Prostate gland (tissue), 2 donors: ENCODE measurements around the gene BAMBI. TPM values are rescaled to one million over a fixed set of nuclear protein-coding genes. Genes with fewer than 3 reads are reported as not detected.

Source experiments
- DNase-seq: peaks from one replicate; pipeline ENCODE4 v3.0.0-alpha.2; 2019; ENCODE audit warnings: low spot score
- H3K27ac ChIP-seq, 2 donors: fragments of 200-600 bp; sonication (generic); 2 replicates each; pipeline ENCODE4 v1.5.1; 2017 to 2019
- H3K27me3 ChIP-seq: fragments of 200-600 bp; sonication (generic); replicated peaks from 2 replicates; pipeline ENCODE4 v1.5.1; 2019; ENCODE audit not compliant: insufficient read depth
- H3K36me3 ChIP-seq, 2 donors: fragments of 200-600 bp; sonication (generic); 1 replicate in 1 of 2; 2 replicates in 1 of 2; pipeline versions ENCODE4 v1.5.1 to v1.8.1; 2017 to 2019
- H3K4me1 ChIP-seq: fragments of 200-600 bp; sonication (generic); replicated peaks from 2 replicates; pipeline ENCODE4 v1.5.1; 2019
- H3K4me3 ChIP-seq, 2 donors: fragments of 200-600 bp; sonication (generic); 2 replicates each; pipeline ENCODE4 v1.5.1; 2017 to 2019
- H3K9me3 ChIP-seq: fragments of 200-600 bp; sonication (generic); 2 replicates; pipeline ENCODE4 v1.5.1; 2017
- POLR2A ChIP-seq: fragments of 450-650 bp; IDR thresholded peaks from one replicate; pipeline ENCODE4 v1.6.1; 2016; ENCODE audit warnings: antibody characterized with exemption, mild to moderate bottlenecking
- POLR2AphosphoS5 ChIP-seq: sonication (generic); formaldehyde crosslinking; IDR thresholded peaks from one replicate; pipeline ENCODE4 v1.6.1; 2017; ENCODE audit warnings: antibody characterized with exemption
- WGBS: methylation state at CpG from one replicate; pipeline ENCODE4 v1.1.5; 2018; 5-methylcytosine and 5-hydroxymethylcytosine counted together
- intact Hi-C: fragments of 100-400 bp; cut with DNase I; formaldehyde crosslinking; loops from one replicate; pipeline ENCODE4 v1.14.2; 2022
- total RNA-seq, 2 donors: library from RNA; depleted of rRNA; stranded (reverse); fragments of >200 nt; gene quantifications; one replicate each; pipeline ENCODE4 v1.1.0, GENCODE V29; 2016
- TF ChIP-seq, protein P1 (sequence below), 4 experiments: fragments of 200-600 bp in 2 of 4; fragments of 450-650 bp in 2 of 4; sonication (generic) in 2 of 4; IDR thresholded peaks; 1 replicate in 3 of 4; 2 replicates in 1 of 4; pipeline ENCODE4 v1.5.1; 2016 to 2019; ENCODE audit warnings: antibody characterized with exemption in 4 of 4, mild to moderate bottlenecking in 2 of 4, moderate library complexity in 2 of 4

The BAMBI gene
- total RNA-seq, 2 donors from 2014 or later: 3.1 to 58.9 TPM

GRCh38 chr10:28698075-28698474 is 20.8 kb downstream of the BAMBI start:
- Histone ChIP-seq H3K4me1 (no peaks in the 10 kb centered on the region), H3K27ac (no peak overlapping the region), H3K4me3 (no peak overlapping the region), H3K36me3 (no peaks in the 10 kb centered on the region), H3K27me3 (no peaks in the 10 kb centered on the region), H3K9me3 (no peaks in the 10 kb centered on the region)
- DNase-seq: no peak
- WGBS: 76% methylated on average over 2 of the region's 2 CpGs
- intact Hi-C loops: no loop called here
- no peak for TF ChIP-seq POLR2AphosphoS5
- TF ChIP-seq, protein P1, sequence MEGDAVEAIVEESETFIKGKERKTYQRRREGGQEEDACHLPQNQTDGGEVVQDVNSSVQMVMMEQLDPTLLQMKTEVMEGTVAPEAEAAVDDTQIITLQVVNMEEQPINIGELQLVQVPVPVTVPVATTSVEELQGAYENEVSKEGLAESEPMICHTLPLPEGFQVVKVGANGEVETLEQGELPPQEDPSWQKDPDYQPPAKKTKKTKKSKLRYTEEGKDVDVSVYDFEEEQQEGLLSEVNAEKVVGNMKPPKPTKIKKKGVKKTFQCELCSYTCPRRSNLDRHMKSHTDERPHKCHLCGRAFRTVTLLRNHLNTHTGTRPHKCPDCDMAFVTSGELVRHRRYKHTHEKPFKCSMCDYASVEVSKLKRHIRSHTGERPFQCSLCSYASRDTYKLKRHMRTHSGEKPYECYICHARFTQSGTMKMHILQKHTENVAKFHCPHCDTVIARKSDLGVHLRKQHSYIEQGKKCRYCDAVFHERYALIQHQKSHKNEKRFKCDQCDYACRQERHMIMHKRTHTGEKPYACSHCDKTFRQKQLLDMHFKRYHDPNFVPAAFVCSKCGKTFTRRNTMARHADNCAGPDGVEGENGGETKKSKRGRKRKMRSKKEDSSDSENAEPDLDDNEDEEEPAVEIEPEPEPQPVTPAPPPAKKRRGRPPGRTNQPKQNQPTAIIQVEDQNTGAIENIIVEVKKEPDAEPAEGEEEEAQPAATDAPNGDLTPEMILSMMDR (IDR thresholded peaks at IDR 0.05): no peak
- no peak for TF ChIP-seq POLR2A

DNA sequence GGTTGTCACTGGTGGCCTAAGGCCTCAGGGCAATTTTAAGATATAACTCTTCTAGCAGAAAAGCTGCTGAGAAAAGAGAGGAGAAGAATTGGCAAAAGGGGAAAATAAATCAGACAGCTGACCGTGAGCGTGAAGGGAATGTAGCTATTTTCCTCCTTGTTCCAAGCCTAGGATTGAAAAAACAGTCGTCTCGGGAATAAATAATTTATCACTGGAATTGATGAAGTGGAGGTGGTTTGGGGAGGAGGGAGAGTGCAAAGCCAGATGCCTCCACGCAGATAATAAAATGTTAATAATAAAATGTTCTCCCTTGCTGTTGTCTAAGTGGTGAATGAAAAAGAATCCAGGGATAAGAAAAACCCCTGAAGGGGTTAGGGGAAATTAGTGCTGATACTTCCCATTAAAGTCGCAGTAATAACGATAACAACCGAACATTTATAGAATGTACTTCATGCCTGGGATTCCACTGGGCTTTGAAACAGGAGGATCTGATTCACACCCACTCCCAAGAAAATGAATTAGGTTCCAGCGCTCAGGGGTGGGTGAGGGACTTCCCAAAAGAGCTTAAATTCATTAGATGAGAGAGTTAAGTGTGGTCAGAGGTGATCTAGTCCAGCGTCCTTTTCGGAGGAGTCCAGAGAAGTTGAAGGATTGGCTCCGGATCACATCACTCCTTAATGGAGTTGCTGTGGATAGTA is 27.3 kb downstream of the BAMBI start:
- Histone ChIP-seq H3K36me3 (no peaks in the 10 kb centered on the region), H3K9me3 (no peaks in the 10 kb centered on the region), H3K4me3 (no peak overlapping the region), H3K27ac (no peak overlapping the region), H3K27me3 (no peaks in the 10 kb centered on the region), H3K4me1 (no peaks in the 10 kb centered on the region)
- WGBS: 50% methylated on average over 12 of the region's 12 CpGs
- DNase-seq: no peak
- no peak for TF ChIP-seq POLR2AphosphoS5
- TF ChIP-seq POLR2A: no peak
- TF ChIP-seq, protein P1 (IDR thresholded peaks at IDR 0.05): no peak
- intact Hi-C loops: no loop called here

DNA sequence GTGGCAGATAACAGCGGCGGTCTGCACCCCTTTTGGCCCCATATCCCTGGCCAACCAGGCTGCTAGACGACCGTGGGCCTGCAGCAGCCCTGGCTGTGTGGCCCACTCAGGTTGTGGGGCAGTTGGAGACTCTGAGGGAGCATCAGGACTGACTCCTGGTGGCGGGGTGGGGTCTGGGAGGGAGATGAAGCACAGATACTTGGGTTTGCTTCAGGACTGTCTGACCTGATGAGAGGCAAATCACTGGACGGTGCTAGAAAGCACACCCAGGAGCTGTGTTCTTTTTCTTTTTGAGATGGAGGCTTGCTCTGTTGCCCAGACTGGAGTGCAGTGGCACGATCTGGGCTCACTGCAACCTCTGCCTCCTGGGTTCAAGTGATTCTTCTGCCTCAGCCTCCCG is 28.2 kb downstream of the BAMBI start:
- H3K4me1 ChIP-seq: no peaks in the 10 kb centered on the region
- no peaks in the 10 kb centered on the region for H3K27me3 ChIP-seq
- no peak for DNase-seq
- H3K4me3 ChIP-seq: no peak overlapping the region
- WGBS: 90% methylated on average over 8 of the region's 8 CpGs
- TF ChIP-seq, protein P1 (IDR thresholded peaks at IDR 0.05): no peak
- TF ChIP-seq POLR2AphosphoS5: no peak
- TF ChIP-seq POLR2A: no peak
- no peaks in the 10 kb centered on the region for H3K36me3 ChIP-seq
- H3K27ac ChIP-seq: no peak overlapping the region
- no peaks in the 10 kb centered on the region for H3K9me3 ChIP-seq
- intact Hi-C loops: no loop called here

DNA sequence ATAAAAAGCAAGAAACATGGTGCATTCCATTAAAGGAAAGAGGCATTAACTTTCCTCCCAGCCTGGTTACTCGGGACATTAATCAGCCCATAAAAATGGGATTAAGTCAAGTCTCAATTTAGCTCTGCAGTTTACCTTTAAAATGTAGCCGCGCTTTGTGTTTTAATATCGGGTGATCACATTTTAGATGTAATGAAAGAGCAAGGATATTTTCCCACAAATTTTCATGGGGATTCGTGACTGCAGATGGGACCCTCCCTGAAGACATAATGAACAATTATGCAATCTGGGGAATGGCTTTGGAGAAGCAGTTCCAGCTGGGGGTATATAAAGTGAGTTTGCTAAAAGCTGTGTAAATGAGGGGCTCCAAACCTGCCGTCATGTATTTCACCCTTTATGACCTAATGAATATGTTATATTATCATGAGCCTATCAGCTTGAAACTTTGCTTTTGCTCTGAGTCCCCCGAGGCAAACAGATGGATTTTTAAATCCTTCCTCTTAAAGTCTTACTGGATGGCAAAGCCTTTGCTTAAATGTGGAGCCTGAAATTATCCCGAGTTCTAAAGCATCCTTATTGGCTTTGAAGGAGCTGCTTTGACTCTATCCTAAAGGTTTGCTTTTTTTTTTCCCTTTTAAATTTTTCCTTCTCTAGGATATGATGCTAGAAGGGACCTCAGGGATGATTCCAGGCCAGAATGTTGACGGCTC is 31.8 kb downstream of the BAMBI start:
- Histone ChIP-seq H3K9me3 (no peaks in the 10 kb centered on the region), H3K4me1 (no peaks in the 10 kb centered on the region), H3K27ac (no peak overlapping the region), H3K4me3 (no peak overlapping the region), H3K27me3 (peaks cover 3% of the 10 kb centered on the region), H3K36me3 (no peaks in the 10 kb centered on the region)
- WGBS: 46% methylated on average over 9 of the region's 9 CpGs
- TF ChIP-seq POLR2AphosphoS5 (no peak), POLR2A (no peak)
- TF ChIP-seq, protein P1 (IDR thresholded peaks at IDR 0.05): no peak
- no peak for DNase-seq
- intact Hi-C loops: no loop called here
